ENCODE measurements around the gene RABL3. TPM values are rescaled to one million over a fixed set of nuclear protein-coding genes. Genes with fewer than 3 reads are reported as not detected.
A peak's percentile ranks its signal among the peaks of the same experiment; 100 is the strongest.
"Not testable (repeated sequence)": the region's sequence is repeated elsewhere in the genome, so short reads cannot be mapped to it uniquely, and the experiment has no call there.

RABL3 gene
- total RNA-seq, 2 donors from 2014 or later, result 25.3 to 25.7 TPM

GRCh38 chr3:120661106-120661905 lies 81.0 kb downstream of the RABL3 start:
- DNase-seq, result no peak
- ATAC-seq, result peak; percentile 58
- intact Hi-C loops (cut with DNase I, micrococcal nuclease), result no loop called here

GRCh38 chr3:120659834-120660233 lies 82.5 kb downstream of the RABL3 start:
- DNase-seq (no peak), ATAC-seq (no peak)
- intact Hi-C loops (cut with DNase I, micrococcal nuclease), result no loop called here

- ATAC-seq, result peak; percentile 79
These were observed 83.0 kb downstream of the RABL3 start for GRCh38 chr3:120659285-120659684.

GRCh38 chr3:120652896-120653545 lies 89.3 kb downstream of the RABL3 start:
- intact Hi-C loops (cut with DNase I, micrococcal nuclease), result no loop called here
- no peak for ATAC-seq
- no peak for DNase-seq

More at GRCh38 chr3:120659285-120659684, 83.0 kb downstream of the RABL3 start:
- intact Hi-C loops (cut with DNase I, micrococcal nuclease), result no loop called here
- DNase-seq, result no peak

GRCh38 chr3:120652281-120652680 lies 90.0 kb downstream of the RABL3 start:
- ATAC-seq (no peak), DNase-seq (no peak)
- intact Hi-C loops (cut with DNase I, micrococcal nuclease), result no loop called here

- intact Hi-C loops (cut with DNase I, micrococcal nuclease), result no loop called here
These were observed 92.0 kb downstream of the RABL3 start for GRCh38 chr3:120650311-120650710.

GRCh38 chr3:120649830-120650233 lies 92.5 kb downstream of the RABL3 start:
- intact Hi-C loops (cut with DNase I, micrococcal nuclease), result no loop called here
- ATAC-seq (peak; percentile 47), DNase-seq (no peak)

More at GRCh38 chr3:120650311-120650710, 92.0 kb downstream of the RABL3 start:
- DNase-seq (no peak), ATAC-seq (no peak)

- no peak for ATAC-seq
- DNase-seq, result no peak
- intact Hi-C loops (cut with DNase I, micrococcal nuclease), result no loop called here
These were observed 94.0 kb downstream of the RABL3 start for GRCh38 chr3:120648290-120648689.

GRCh38 chr3:120646771-120647432 lies 95.4 kb downstream of the RABL3 start:
- intact Hi-C loops (cut with DNase I, micrococcal nuclease), result no loop called here
- ATAC-seq (no peak), DNase-seq (no peak)

GRCh38 chr3:120645083-120645845 lies 97.1 kb downstream of the RABL3 start:
- no peak for ATAC-seq
- no peak for DNase-seq
- intact Hi-C loops (cut with DNase I, micrococcal nuclease), result no loop called here

GRCh38 chr3:120642368-120642948 lies 99.9 kb downstream of the RABL3 start:
- ATAC-seq (peak; percentile 52), DNase-seq (no peak)
- intact Hi-C loops (cut with DNase I, micrococcal nuclease), result no loop called here

GRCh38 chr3:120641696-120642246 lies 100.5 kb downstream of the RABL3 start:
- intact Hi-C loops (cut with DNase I, micrococcal nuclease), result no loop called here
- DNase-seq (no peak), ATAC-seq (peak; percentile 4)

- intact Hi-C loops (cut with DNase I, micrococcal nuclease), result no loop called here
- ATAC-seq, result no peak
- no peak for DNase-seq
These were observed 102.1 kb downstream of the RABL3 start for GRCh38 chr3:120640231-120640630.

GRCh38 chr3:120638820-120639219 lies 103.5 kb downstream of the RABL3 start:
- intact Hi-C loops (cut with DNase I, micrococcal nuclease); ATAC-seq; DNase-seq: not testable (repeated sequence)

GRCh38 chr3:120637851-120638559 lies 104.3 kb downstream of the RABL3 start:
- ATAC-seq (no peak), DNase-seq (no peak)
- intact Hi-C loops (cut with DNase I, micrococcal nuclease), result no loop called here

GRCh38 chr3:120636795-120637401 lies 105.4 kb downstream of the RABL3 start:
- ATAC-seq, result peak; percentile 81
- no peak for DNase-seq
- intact Hi-C loops (cut with DNase I, micrococcal nuclease), result no loop called here

All from left colon (tissue), 2 donors.